Pancreas (tissue), 10 donors: ENCODE results near the gene TBX1. TPM values are rescaled to one million over a fixed set of nuclear protein-coding genes. Genes with fewer than 3 reads are reported as not detected.
A peak's percentile ranks its signal among the peaks of the same experiment; 100 is the strongest.
"Not testable (repeated sequence)": the region's sequence is repeated elsewhere in the genome, so short reads cannot be mapped to it uniquely, and the experiment has no call there.

Experiments used
- ATAC-seq, 4 donors: fragments of 200-7000 bp; cut with Tn5 transposase; one replicate each; pipeline versions ENCODE4 v1.8.0 to v1.9.1; 2020; ENCODE audit warnings: mild to moderate bottlenecking in 4 of 4, moderate library complexity in 4 of 4
- DNase-seq, 6 donors: peaks; one replicate each; pipeline ENCODE4 v3.0.0-alpha.2; 2020
- FAIRE-seq: peaks from 2 replicates; lab custom pipeline; 2012; peaks lifted over from hg19 to GRCh38; lab: Jason Lieb, UNC
- H3K27ac ChIP-seq, 4 donors: fragments of 200-600 bp; sonication (generic); 1 replicate in 3 of 4; 2 replicates in 1 of 4; pipeline versions ENCODE4 v1.5.0 to v1.8.0; 2020
- H3K27me3 ChIP-seq, 4 donors: fragments of 200-600 bp; one replicate each; pipeline ENCODE4 v1.8.0; 2021
- H3K36me3 ChIP-seq, 3 donors: fragments of 200-600 bp; sonication (generic) in 1 of 3; one replicate each; pipeline versions ENCODE4 v1.5.0 to v1.8.0; 2020 to 2021
- H3K4me1 ChIP-seq, 3 donors: fragments of 200-600 bp; one replicate each; pipeline ENCODE4 v1.8.0; 2021
- H3K4me3 ChIP-seq, 4 donors: fragments of 200-600 bp; sonication (generic) in 2 of 4; one replicate each; pipeline versions ENCODE4 v1.5.0 to v1.8.0; 2020 to 2021
- H3K9me3 ChIP-seq, 4 donors: fragments of 200-600 bp; one replicate each; pipeline ENCODE4 v1.8.0; 2021
- CTCF ChIP-seq, 4 donors: fragments of 200-600 bp; sonication (generic) in 3 of 4; IDR thresholded peaks; one replicate each; pipeline versions ENCODE4 v1.5.0 to v1.8.0; 2021; ENCODE audit warnings: antibody characterized with exemption in 4 of 4
- WGBS, 2 donors: extraction: QIAGEN DNeasy Blood & Tissue Kit; methylation state at CpG; one replicate each; pipeline ENCODE4 v1.1.7; 2013; 5-methylcytosine and 5-hydroxymethylcytosine counted together
- intact Hi-C, 3 donors: fragments of 100-400 bp; cut with DNase I; formaldehyde crosslinking; loops; one replicate each; pipeline versions ENCODE4 v1.11.1 to v1.14.2; 2022
- polyA plus RNA-seq, 2 donors: library from polyadenylated mRNA; stranded (reverse); fragments of 200-250 nt; gene quantifications; one replicate each; pipeline ENCODE4 v1.2.3, GENCODE V29; 2013
- total RNA-seq, 6 donors: library from RNA; stranded (reverse); fragmentation: NEBNext Ultra II Directional in 4 of 6; extraction: Animal tissue kit (Norgen Biotek cat#: 25700) in 4 of 6; gene quantifications; one replicate each; pipeline versions ENCODE4 v1.2.1 to v1.2.4, GENCODE V29; 2021 to 2023
- donor health status: healthy with polysubstance abuse.
- donor health status: DM: no; HTN: no; CAD: no; lungs with moderate emphysema.
- donor health status: DM: no; HTN: no; CAD: no.
- donor health status: control.
- donor health status: control.
- donor health status: Bipolar disorder and iron deficiency.
- donor health status: DM: yes; HTN: yes; CAD: no.
- donor health status: DM: no; HTN: no; CAD: no.
- donor health status: DM: no; HTN: no; CAD: no.
- donor health status: DM: yes; HTN: yes; CAD: no.

TBX1 gene
- total and polyA plus RNA-seq, 8 donors, result 0.19 to 1.3 (median 0.31) TPM; not detected in 1

DNA sequence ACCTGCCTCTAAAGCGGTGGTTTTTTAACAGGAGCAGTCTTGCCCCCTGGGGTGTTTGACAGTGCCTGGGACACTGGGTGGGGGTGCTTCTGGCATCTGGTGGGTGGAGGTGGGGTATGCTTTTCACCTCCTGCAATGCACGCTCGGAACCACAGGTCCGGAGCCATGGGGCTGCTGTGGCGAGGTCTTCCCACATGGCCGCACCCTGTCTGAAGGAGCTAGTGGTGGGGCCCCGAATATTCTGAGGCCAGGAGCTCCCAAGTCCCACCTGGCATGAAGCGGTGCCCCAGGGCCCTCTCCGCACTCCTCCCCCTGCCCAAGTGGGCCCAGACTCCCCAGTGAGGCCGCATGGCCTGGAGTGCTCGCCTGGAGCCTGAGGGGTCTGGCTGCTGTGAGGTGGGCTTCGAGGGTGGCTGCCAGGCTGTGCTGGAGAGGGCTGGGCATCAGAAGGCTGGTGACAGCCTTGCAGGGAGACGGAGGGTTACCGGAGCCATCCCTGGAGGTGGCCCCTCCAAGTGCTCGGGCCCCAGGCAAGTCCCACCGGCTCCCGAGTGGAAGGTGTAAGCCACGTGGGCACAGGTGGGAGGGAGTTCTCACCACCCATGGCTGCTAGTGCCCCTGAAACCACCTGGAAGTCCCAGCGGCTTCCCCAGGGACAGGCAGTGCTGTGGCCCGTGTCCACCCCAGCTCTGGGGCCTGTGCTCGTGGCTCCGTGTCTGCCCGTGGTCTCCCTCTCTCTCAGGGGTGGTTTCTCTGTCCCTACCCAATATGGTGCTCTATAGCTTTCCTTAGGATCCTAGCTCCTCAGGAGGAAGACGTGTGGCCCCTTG, 15.1 kb downstream of the TBX1 start:
- 70 to 75% methylated on average over 21 to 24 of the region's 24 CpGs for WGBS, 2 donors
- DNase-seq, result peak in 3 of 6 donors; percentile 16 to 41 (median 34)

DNA sequence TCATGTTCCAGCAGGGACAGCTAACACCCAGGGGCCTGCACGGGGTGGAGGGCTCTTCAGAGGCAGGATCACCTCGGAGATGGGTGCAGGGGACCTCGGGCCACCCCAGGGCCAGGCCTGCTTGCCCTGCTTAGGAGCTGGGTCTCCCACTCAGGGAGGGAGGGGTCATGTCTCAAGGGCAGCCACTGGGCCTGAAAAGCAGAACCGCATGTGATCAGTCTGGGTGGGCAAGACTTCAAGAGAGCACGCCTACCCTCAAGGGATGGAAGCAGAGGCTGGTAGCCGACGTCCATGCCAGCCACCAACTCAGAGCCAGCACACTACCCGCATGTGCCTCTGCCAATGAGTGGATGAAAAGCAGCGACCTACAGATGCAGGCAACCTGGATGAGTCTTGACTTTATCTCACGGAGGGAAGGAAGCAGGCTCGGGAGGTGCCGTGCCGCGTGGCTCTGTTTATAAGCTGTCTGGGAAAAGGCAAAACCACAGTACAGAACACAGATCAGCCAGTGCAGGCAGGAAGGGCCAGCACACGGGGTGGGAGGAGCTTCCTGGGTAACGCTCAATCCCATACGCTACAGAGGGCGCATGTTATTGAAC, 16.0 kb downstream of the TBX1 start:
- H3K27ac ChIP-seq, result no peak overlapping the region
- intact Hi-C loops, result no loop called here
- no peaks in the 10 kb centered on the region for H3K9me3 ChIP-seq
- H3K27me3 ChIP-seq, result peaks cover 0 to 2% (median 0%) of the 10 kb centered on the region in 4 donors
- H3K4me3 ChIP-seq, result no peak overlapping the region
- ATAC-seq (peak in 1 of 4 donors; percentile 51), DNase-seq (peak in 3 of 6 donors; percentile 11 to 54 (median 46)), FAIRE-seq (no peak)
- H3K4me1 ChIP-seq, result no peaks in the 10 kb centered on the region
- H3K36me3 ChIP-seq, result no peaks in the 10 kb centered on the region
- no peak for TF ChIP-seq CTCF (IDR thresholded peaks at IDR 0.05)
- WGBS, 2 donors, result 44 to 57% methylated on average over 18 of the region's 18 CpGs

More for the DNA sequence above, 15.1 kb downstream of the TBX1 start:
- ATAC-seq, result no peak
- H3K4me3 ChIP-seq, result no peak overlapping the region
- intact Hi-C loops, result no loop called here
- no peak overlapping the region for H3K27ac ChIP-seq
- FAIRE-seq, result no peak
- no peaks in the 10 kb centered on the region for H3K4me1 ChIP-seq
- no peaks in the 10 kb centered on the region for H3K9me3 ChIP-seq
- peaks cover 0 to 5% (median 0%) of the 10 kb centered on the region in 4 donors for H3K27me3 ChIP-seq
- H3K36me3 ChIP-seq, result no peaks in the 10 kb centered on the region
- no peak for TF ChIP-seq CTCF (IDR thresholded peaks at IDR 0.05)

DNA sequence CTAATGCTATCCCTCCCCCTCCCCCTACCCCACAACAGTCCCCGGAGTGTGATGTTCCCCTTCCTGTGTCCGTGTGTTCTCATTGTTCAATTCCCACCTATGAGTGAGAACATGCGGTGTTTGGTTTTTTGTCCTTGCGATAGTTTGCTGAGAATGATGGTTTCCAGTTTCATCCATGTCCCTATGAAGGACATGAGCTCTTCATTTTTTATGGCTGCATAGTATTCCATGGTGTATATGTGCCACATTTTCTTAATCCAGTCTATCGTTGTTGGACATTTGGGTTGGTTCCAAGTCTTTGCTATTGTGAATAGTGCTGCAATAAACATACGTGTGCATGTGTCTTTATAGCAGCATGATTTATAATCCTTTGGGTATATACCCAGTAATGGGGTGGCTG, 16.6 kb downstream of the TBX1 start:
- H3K27ac ChIP-seq, H3K4me1 ChIP-seq, H3K27me3 ChIP-seq, FAIRE-seq, ATAC-seq, H3K36me3 ChIP-seq, H3K4me3 ChIP-seq, intact Hi-C loops, H3K9me3 ChIP-seq, DNase-seq: not testable (repeated sequence)
- WGBS, 2 donors, result 73 to 100% methylated on average over 4 to 6 of the region's 6 CpGs

DNA sequence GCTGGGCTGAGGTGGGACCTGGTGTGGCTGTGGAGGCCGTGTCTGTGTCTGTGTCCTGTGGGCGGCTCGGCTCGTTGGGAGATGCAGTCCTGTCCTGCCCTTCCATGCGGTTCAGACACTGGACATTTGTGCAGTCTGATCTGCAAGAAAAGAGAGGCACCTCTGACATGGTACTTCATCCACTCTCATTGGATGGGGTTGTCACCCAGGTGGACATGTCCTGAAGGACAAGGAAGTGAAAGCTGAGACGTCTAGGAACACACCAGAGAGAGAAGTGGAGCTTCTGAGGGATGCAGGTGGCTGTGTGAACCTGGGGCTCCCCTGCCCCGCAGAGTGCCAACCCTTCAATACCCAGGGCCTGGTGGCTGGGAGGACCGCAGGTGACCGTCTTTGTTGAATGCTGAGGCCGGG, 18.4 kb downstream of the TBX1 start:
- DNase-seq, result peak in 2 of 6 donors; percentile 27 to 33

More for the DNA sequence above, 18.4 kb downstream of the TBX1 start:
- H3K4me3 ChIP-seq, result no peak overlapping the region
- no peaks in the 10 kb centered on the region for H3K36me3 ChIP-seq
- no peaks in the 10 kb centered on the region for H3K27me3 ChIP-seq
- FAIRE-seq (no peak), ATAC-seq (no peak)
- H3K9me3 ChIP-seq, result no peaks in the 10 kb centered on the region
- H3K4me1 ChIP-seq, result no peaks in the 10 kb centered on the region
- no peak for TF ChIP-seq CTCF (IDR thresholded peaks at IDR 0.05)
- intact Hi-C loops, result no loop called here
- 74 to 88% methylated on average over 10 of the region's 10 CpGs for WGBS, 2 donors
- no peak overlapping the region for H3K27ac ChIP-seq
